GM12865 (cell line): ENCODE measurements around the gene CLEC9A.

Source experiments
- DNase-seq: peaks from one replicate; pipeline ENCODE4 v3.0.0; 2010; ENCODE audit warnings: low read depth
- H3K4me3 ChIP-seq: 2 replicates; pipeline ENCODE4 v1.5.1; 2011; ENCODE audit warnings: mild to moderate bottlenecking, low read depth, low read length, control low read depth
- TF ChIP-seq, protein P1 (sequence below): IDR thresholded peaks from 2 replicates; pipeline ENCODE4 v1.5.1; 2011; ENCODE audit warnings: low read length, control low read depth, low read depth, inconsistent platforms; ENCODE audit not compliant: insufficient read depth; ENCODE audit errors: missing control alignments

CLEC9A gene

DNA sequence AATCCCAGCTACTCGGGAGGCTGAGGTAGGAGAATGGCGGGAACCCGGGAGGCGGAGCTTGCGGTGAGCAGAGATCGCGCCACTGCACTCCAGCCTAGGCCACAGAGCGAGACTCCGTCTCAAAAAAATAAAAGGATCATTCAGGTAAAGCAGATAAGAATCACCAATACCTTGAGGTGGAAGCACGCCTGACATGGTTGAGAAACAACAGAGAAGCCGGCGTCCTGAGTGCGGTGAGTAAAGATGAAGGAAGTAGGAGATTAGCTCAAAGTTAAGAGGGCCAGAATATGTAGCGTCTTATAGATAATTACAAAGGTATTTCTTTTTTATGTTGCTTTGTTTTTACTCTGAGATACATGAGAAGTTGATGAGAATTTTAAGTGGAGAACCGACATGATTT, 84.8 kb downstream of the CLEC9A start:
- DNase-seq = no peak
- H3K4me3 ChIP-seq = no peak overlapping the region
- TF ChIP-seq, protein P1, sequence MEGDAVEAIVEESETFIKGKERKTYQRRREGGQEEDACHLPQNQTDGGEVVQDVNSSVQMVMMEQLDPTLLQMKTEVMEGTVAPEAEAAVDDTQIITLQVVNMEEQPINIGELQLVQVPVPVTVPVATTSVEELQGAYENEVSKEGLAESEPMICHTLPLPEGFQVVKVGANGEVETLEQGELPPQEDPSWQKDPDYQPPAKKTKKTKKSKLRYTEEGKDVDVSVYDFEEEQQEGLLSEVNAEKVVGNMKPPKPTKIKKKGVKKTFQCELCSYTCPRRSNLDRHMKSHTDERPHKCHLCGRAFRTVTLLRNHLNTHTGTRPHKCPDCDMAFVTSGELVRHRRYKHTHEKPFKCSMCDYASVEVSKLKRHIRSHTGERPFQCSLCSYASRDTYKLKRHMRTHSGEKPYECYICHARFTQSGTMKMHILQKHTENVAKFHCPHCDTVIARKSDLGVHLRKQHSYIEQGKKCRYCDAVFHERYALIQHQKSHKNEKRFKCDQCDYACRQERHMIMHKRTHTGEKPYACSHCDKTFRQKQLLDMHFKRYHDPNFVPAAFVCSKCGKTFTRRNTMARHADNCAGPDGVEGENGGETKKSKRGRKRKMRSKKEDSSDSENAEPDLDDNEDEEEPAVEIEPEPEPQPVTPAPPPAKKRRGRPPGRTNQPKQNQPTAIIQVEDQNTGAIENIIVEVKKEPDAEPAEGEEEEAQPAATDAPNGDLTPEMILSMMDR = no peak
